ENCODE results near the gene BRCC3.

BRCC3 gene

GRCh38 chrX:155071694-155072280 lies 479 bp downstream of the BRCC3 start:
- no peak for DNase-seq
- CTCF ChIA-PET = no interaction called here
- Mint-ChIP-seq H3K27ac (peak overlapping the region; percentile 96), H3K4me3 (peak overlapping the region; percentile 92), H3K36me3 (peaks cover 32% of the 10 kb centered on the region), H3K4me1 (peaks cover 60% of the 10 kb centered on the region), H3K27me3 (no peaks in the 10 kb centered on the region), H3K9me3 (no peaks in the 10 kb centered on the region)

- no peaks in the 10 kb centered on the region for H3K4me1 Mint-ChIP-seq
- peak; percentile 50 for DNase-seq
- peaks cover 31% of the 10 kb centered on the region for H3K36me3 Mint-ChIP-seq
- H3K4me3 Mint-ChIP-seq = no peak overlapping the region
- H3K27ac Mint-ChIP-seq = no peak overlapping the region
- CTCF ChIA-PET = interaction anchor here (0.6 to 1.2 kb wide), 4 partner anchors 35 to 168 kb away, joined by 3 to 5 read pairs (median 3); no protein-coding TSS in a partner anchor
- no peaks in the 10 kb centered on the region for H3K27me3 Mint-ChIP-seq
- no peaks in the 10 kb centered on the region for H3K9me3 Mint-ChIP-seq
These were observed 15.0 kb downstream of the BRCC3 start for GRCh38 chrX:155086202-155086840.

GRCh38 chrX:155086961-155087735 lies 15.8 kb downstream of the BRCC3 start:
- peaks cover 28% of the 10 kb centered on the region for H3K36me3 Mint-ChIP-seq
- no peaks in the 10 kb centered on the region for H3K4me1 Mint-ChIP-seq
- H3K27me3 Mint-ChIP-seq = no peaks in the 10 kb centered on the region
- H3K9me3 Mint-ChIP-seq = no peaks in the 10 kb centered on the region
- CTCF ChIA-PET = interaction anchor here (1.0 to 1.2 kb wide), 3 partner anchors 34 to 169 kb away, joined by 3 to 5 read pairs (median 3); no protein-coding TSS in a partner anchor
- no peak overlapping the region for H3K4me3 Mint-ChIP-seq
- peak overlapping the region; percentile 9 for H3K27ac Mint-ChIP-seq
- no peak for DNase-seq

GRCh38 chrX:155094468-155095061 lies 23.3 kb downstream of the BRCC3 start:
- H3K9me3 Mint-ChIP-seq = no peaks in the 10 kb centered on the region
- no peak overlapping the region for H3K27ac Mint-ChIP-seq
- CTCF ChIA-PET = interaction anchor here (0.6 to 1.6 kb wide), 7 partner anchors 11 to 312 kb away, joined by 3 to 5 read pairs (median 3); no protein-coding TSS in a partner anchor
- DNase-seq = peak; percentile 42
- H3K27me3 Mint-ChIP-seq = no peaks in the 10 kb centered on the region
- H3K36me3 Mint-ChIP-seq = peaks cover 18% of the 10 kb centered on the region
- H3K4me3 Mint-ChIP-seq = no peak overlapping the region
- H3K4me1 Mint-ChIP-seq = no peaks in the 10 kb centered on the region

- no peak for DNase-seq
- Mint-ChIP-seq H3K4me1 (no peaks in the 10 kb centered on the region), H3K27me3 (no peaks in the 10 kb centered on the region), H3K4me3 (no peak overlapping the region), H3K9me3 (no peaks in the 10 kb centered on the region), H3K27ac (no peak overlapping the region), H3K36me3 (peaks cover 33% of the 10 kb centered on the region)
- CTCF ChIA-PET = interaction anchor here (0.8 kb wide), 1 partner anchor 11 kb away, joined by 4 read pairs; no protein-coding TSS in a partner anchor
These were observed 34.6 kb downstream of the BRCC3 start for GRCh38 chrX:155105919-155106318.

GRCh38 chrX:155108427-155108826 lies 37.1 kb downstream of the BRCC3 start:
- CTCF ChIA-PET = interaction anchor here (0.7 kb wide), 1 partner anchor 568 kb away, joined by 3 read pairs; no protein-coding TSS in a partner anchor
- no peak overlapping the region for H3K27ac Mint-ChIP-seq
- H3K27me3 Mint-ChIP-seq = no peaks in the 10 kb centered on the region
- DNase-seq = no peak
- no peak overlapping the region for H3K4me3 Mint-ChIP-seq
- no peaks in the 10 kb centered on the region for H3K9me3 Mint-ChIP-seq
- peaks cover 45% of the 10 kb centered on the region for H3K36me3 Mint-ChIP-seq
- no peaks in the 10 kb centered on the region for H3K4me1 Mint-ChIP-seq

- no peaks in the 10 kb centered on the region for H3K27me3 Mint-ChIP-seq
- no peaks in the 10 kb centered on the region for H3K9me3 Mint-ChIP-seq
- no peaks in the 10 kb centered on the region for H3K4me1 Mint-ChIP-seq
- H3K36me3 Mint-ChIP-seq = peaks cover 40% of the 10 kb centered on the region
- H3K27ac Mint-ChIP-seq = no peak overlapping the region
- no peak for DNase-seq
- no peak overlapping the region for H3K4me3 Mint-ChIP-seq
- CTCF ChIA-PET = no interaction called here
These were observed 40.9 kb downstream of the BRCC3 start for GRCh38 chrX:155112171-155112570.

- H3K4me3 Mint-ChIP-seq = no peak overlapping the region
- CTCF ChIA-PET = no interaction called here
These were observed 41.8 kb downstream of the BRCC3 start for GRCh38 chrX:155113097-155113496.

GRCh38 chrX:155115174-155115819 lies 44.0 kb downstream of the BRCC3 start:
- H3K4me3 Mint-ChIP-seq = no peak overlapping the region
- no peaks in the 10 kb centered on the region for H3K4me1 Mint-ChIP-seq
- H3K36me3 Mint-ChIP-seq = peaks cover 36% of the 10 kb centered on the region

More at GRCh38 chrX:155113097-155113496, 41.8 kb downstream of the BRCC3 start:
- no peak overlapping the region for H3K27ac Mint-ChIP-seq
- DNase-seq = no peak
- H3K9me3 Mint-ChIP-seq = no peaks in the 10 kb centered on the region
- H3K4me1 Mint-ChIP-seq = no peaks in the 10 kb centered on the region
- H3K27me3 Mint-ChIP-seq = no peaks in the 10 kb centered on the region
- H3K36me3 Mint-ChIP-seq = peaks cover 34% of the 10 kb centered on the region

GRCh38 chrX:155127465-155127864 lies 56.2 kb downstream of the BRCC3 start:
- Mint-ChIP-seq H3K9me3 (peaks cover 8% of the 10 kb centered on the region), H3K4me1 (no peaks in the 10 kb centered on the region), H3K36me3 (peaks cover 33% of the 10 kb centered on the region), H3K4me3 (no peak overlapping the region), H3K27me3 (no peaks in the 10 kb centered on the region), H3K27ac (no peak overlapping the region)
- no peak for DNase-seq
- CTCF ChIA-PET = no interaction called here

More at GRCh38 chrX:155115174-155115819, 44.0 kb downstream of the BRCC3 start:
- no peak for DNase-seq
- Mint-ChIP-seq H3K27me3 (no peaks in the 10 kb centered on the region), H3K9me3 (no peaks in the 10 kb centered on the region), H3K27ac (no peak overlapping the region)
- CTCF ChIA-PET = interaction anchor here (1.6 kb wide), 1 partner anchor 197 kb away, joined by 3 read pairs; no protein-coding TSS in a partner anchor

- Mint-ChIP-seq H3K27ac (no peak overlapping the region), H3K4me3 (no peak overlapping the region), H3K27me3 (no peaks in the 10 kb centered on the region), H3K9me3 (peaks cover 8% of the 10 kb centered on the region), H3K36me3 (peaks cover 28% of the 10 kb centered on the region), H3K4me1 (no peaks in the 10 kb centered on the region)
- CTCF ChIA-PET = interaction anchor here (0.7 kb wide), 1 partner anchor 10 kb away, joined by 3 read pairs; no protein-coding TSS in a partner anchor
- no peak for DNase-seq
These were observed 56.6 kb downstream of the BRCC3 start for GRCh38 chrX:155127940-155128339.

GRCh38 chrX:155132110-155132509 lies 60.8 kb downstream of the BRCC3 start:
- peaks cover 6% of the 10 kb centered on the region for H3K36me3 Mint-ChIP-seq
- H3K4me3 Mint-ChIP-seq = no peak overlapping the region
- H3K4me1 Mint-ChIP-seq = no peaks in the 10 kb centered on the region

GRCh38 chrX:155134255-155134654 lies 62.9 kb downstream of the BRCC3 start:
- CTCF ChIA-PET = no interaction called here
- Mint-ChIP-seq H3K27ac (no peak overlapping the region), H3K4me3 (no peak overlapping the region), H3K27me3 (no peaks in the 10 kb centered on the region), H3K4me1 (no peaks in the 10 kb centered on the region), H3K36me3 (peaks cover 3% of the 10 kb centered on the region), H3K9me3 (peaks cover 5% of the 10 kb centered on the region)
- no peak for DNase-seq

More at GRCh38 chrX:155132110-155132509, 60.8 kb downstream of the BRCC3 start:
- Mint-ChIP-seq H3K27me3 (no peaks in the 10 kb centered on the region), H3K27ac (no peak overlapping the region), H3K9me3 (peaks cover 6% of the 10 kb centered on the region)
- CTCF ChIA-PET = no interaction called here
- no peak for DNase-seq

All from activated naive CD4-positive, alpha-beta T cell treated with anti-CD3 and anti-CD28 coated beads, Interleukin-2, amount 10 ng/mL, durations not matched to agents 7 days and 5 days (primary cell).